Omental fat pad (tissue), 4 donors: ENCODE measurements around the gene CYSLTR2. TPM values are rescaled to one million over a fixed set of nuclear protein-coding genes. Genes with fewer than 3 reads are reported as not detected.

ENCODE experiments used
- ATAC-seq: fragments of 150-250 bp; one replicate; pipeline ENCODE4 v1.9.1; 2016; ENCODE audit warnings: mild to moderate bottlenecking, moderate library complexity; ENCODE audit not compliant: low FRiP score
- DNase-seq: peaks from one replicate; pipeline ENCODE4 v3.0.0-alpha.2; 2019; ENCODE audit warnings: low spot score
- CTCF ChIP-seq, 3 donors: fragments of 450-650 bp; IDR thresholded peaks; one replicate each; pipeline ENCODE4 v1.5.1; 2016 to 2017; ENCODE audit warnings: antibody characterized with exemption in 3 of 3, mild to moderate bottlenecking in 3 of 3, moderate library complexity in 2 of 3
- total RNA-seq, 4 donors: library from RNA; depleted of rRNA; stranded (reverse); fragments of >200 nt; gene quantifications; one replicate each; pipeline ENCODE4 v1.1.0, GENCODE V29; 2016

Gene CYSLTR2
- total RNA-seq, 4 donors from 2014 or later, result 0.31 to 4.4 (median 2.6) TPM

GRCh38 chr13:48643159-48643558 is 10.6 kb upstream of the CYSLTR2 start:
- DNase-seq (no peak), ATAC-seq (no peak)
- no peak for TF ChIP-seq CTCF (IDR thresholded peaks at IDR 0.05)

GRCh38 chr13:48644141-48644540 is 9.6 kb upstream of the CYSLTR2 start:
- DNase-seq (no peak), ATAC-seq (no peak)
- TF ChIP-seq CTCF (IDR thresholded peaks at IDR 0.05), result no peak

GRCh38 chr13:48644951-48645350 is 8.8 kb upstream of the CYSLTR2 start:
- no peak for DNase-seq
- TF ChIP-seq CTCF (IDR thresholded peaks at IDR 0.05), result no peak
- no peak for ATAC-seq

GRCh38 chr13:48645845-48646244 is 7.9 kb upstream of the CYSLTR2 start:
- no peak for ATAC-seq
- no peak for TF ChIP-seq CTCF (IDR thresholded peaks at IDR 0.05)
- no peak for DNase-seq

GRCh38 chr13:48646791-48647190 is 6.9 kb upstream of the CYSLTR2 start:
- DNase-seq (no peak), ATAC-seq (no peak)
- no peak for TF ChIP-seq CTCF (IDR thresholded peaks at IDR 0.05)

GRCh38 chr13:48647625-48648024 is 6.1 kb upstream of the CYSLTR2 start:
- DNase-seq, result no peak
- TF ChIP-seq CTCF (IDR thresholded peaks at IDR 0.05), result no peak
- no peak for ATAC-seq

- ATAC-seq, result no peak
- TF ChIP-seq CTCF (IDR thresholded peaks at IDR 0.05), result no peak
- DNase-seq, result no peak
These were observed 5.3 kb upstream of the CYSLTR2 start for GRCh38 chr13:48648446-48648845.
